SIG-M5 (cell line): ENCODE results near the gene NTN5.
"Not testable (repeated sequence)": the region's sequence is repeated elsewhere in the genome, so short reads cannot be mapped to it uniquely, and the experiment has no call there.

Source experiments
- DNase-seq: peaks from one replicate; lab custom pipeline; 2025; lab: John Stamatoyannopoulos, UW

Gene NTN5

DNA sequence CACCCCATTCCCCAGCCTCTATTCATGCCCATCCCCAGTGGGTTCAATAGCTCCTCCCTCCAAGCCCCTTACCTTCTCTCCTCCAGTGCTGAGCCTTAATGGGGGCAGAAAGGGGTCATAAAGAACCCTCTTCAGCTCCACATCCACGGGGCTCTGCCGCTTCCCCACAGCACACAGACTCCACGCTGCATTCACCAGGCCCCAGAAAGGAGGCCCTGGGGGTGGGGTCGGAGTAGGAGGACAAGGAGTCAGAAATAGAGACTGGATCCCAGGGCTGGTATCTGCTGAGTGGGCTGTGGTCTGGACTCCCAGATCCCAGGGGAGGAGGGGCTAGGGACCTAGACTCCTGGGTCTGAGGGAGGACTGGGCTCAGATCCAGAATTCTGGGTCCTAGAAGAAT, 28.5 kb downstream of the NTN5 start:
- DNase-seq: no peak

DNA sequence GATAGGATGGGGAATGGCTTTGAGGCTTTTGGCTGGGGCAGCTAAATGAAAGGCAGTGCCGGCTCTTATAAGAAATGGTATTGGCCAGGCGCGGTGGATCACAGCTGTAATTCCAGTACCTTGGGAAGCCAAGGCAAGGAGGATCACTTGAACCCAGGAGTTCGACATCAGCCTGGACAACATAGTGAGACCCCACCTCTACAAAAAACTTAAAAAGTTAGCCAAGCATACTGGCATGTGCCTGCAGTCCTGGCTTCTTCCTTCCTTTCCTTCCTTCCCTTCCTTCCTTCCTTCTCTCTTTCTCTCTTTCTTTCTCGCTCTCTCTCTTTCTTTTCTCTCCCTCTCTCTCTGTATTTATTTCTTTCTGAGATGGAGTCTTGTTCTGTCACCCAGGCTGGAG, 30.0 kb downstream of the NTN5 start:
- DNase-seq: no peak

DNA sequence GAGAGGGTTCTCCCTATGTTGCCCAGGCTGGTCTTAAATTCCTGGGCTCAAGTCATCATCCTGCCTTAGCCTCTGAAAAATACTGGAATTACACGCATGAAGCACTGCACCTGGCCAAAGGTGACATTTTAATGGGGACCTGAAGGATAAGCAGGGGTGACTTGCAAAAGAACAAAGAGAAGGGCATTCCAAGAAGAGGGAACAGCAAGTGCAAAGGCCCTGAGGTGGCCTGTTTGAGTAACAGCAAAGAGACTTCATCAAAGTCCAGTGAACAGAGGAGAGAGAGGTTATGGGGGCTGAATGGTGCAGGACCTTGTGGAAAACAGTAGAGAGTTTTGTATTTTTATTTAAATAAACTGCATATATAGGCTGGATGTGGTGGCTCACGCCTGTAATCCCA, 31.0 kb downstream of the NTN5 start:
- no peak for DNase-seq

DNA sequence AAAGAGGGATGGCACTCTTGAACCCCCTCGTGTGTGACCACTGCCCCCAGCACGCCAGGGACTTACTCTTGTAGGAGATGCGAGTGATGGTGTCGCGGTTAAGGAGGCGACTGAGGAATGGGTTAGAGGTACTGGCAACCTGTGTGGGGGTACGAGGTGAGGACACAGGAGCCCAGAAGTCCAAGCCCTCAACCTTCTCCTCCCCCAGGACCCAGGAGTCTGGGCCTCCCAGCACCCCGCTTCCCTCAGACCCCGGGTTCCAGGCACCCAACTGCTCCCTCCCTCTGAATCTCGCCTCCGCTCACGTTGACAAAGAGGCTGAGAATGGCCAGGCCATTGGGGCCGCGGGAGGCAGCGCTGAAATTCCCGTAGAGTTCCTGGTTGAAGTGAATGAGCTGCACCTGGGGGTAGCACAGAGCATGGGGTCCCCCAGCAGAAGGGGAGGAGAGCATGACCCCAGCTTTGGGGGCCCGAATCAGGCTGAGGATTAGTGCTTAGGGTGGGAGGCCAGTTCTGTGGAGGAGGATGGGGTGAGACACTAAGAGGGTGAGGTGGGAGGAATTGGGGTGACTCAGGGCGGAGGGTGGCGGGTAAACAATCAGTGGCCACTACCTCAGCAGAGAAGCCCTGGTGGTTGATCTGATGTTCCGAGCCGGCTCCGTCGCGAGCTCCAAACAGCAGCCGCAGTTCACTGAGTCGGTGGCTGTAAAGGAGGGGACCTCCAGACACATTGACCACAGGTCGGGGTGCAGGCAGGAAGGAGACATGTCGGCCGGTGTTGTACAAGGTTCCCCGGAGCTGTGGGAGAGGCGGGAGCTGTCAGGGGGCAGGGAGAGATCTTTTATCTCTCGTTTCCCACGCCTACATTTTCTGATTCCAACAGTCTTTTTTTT, 33.1 kb downstream of the NTN5 start:
- no peak for DNase-seq

DNA sequence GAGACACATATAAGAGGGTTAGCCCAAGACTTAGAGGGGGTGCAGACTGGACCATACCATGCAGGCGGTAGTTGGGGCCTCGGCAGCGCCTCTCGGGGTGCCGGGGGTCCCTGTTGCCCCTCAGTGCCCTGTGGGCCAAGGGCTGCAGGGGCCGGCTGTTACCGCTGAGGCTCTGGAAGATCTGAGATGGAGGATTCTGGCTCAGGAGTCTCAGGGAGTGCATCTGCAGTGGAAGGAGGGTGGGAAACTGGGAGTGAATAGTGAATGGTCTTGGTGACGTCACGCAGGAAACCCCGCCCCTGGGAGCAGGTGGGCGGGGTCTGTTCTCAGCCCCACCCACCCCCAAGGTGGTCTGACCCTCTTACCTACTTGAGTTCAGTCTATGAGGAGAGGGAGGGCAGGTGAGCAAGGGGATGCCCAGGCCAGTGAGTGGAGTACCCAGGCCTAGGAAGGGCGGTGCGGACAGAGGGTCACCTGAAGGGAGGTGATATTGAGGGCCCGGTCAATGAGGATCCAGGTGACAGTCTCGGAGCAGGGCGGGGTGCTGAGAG, 33.9 kb downstream of the NTN5 start:
- DNase-seq: no peak

DNA sequence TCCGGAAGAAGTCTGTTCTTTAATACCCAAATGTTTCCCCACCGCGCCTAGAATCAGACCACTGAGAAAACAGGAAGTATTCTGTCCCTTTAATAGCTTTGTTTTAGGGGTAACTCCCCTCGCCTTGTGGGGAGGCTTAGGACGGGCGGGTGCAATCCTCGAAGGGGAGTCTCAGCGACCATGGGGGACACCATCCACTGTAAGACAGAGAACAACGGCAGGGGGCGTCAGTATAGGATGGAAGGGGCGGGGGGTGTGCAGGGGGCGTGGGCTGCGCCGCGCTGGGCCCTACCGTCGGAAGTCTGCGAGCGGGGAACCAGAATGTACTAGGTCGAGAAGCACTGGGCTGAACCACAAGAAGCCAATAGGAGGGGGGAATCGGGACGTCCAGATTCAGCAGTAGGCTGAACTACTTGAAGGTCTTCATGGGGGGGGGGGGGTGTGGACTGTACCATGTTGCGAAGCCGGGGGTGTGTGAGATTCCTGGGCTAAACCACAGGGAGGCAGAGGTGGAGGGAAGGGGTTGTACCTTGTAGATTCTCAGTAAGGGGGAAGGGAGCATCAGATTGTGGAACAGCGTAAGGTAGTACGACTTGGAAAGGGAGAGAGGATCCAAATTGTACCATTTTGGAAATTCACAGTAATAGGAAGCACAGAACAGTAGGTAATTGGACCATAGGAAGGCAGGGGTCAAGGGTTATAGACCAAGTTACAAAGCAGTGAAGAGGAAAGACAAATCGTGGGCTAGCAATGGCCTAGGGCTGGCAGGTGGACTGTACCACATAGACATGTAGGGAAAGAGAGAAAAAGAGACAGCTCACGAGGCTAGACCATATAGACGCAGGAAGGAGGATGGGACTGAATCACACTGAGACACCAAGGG, 34.6 kb downstream of the NTN5 start:
- peak; percentile 64 for DNase-seq

DNA sequence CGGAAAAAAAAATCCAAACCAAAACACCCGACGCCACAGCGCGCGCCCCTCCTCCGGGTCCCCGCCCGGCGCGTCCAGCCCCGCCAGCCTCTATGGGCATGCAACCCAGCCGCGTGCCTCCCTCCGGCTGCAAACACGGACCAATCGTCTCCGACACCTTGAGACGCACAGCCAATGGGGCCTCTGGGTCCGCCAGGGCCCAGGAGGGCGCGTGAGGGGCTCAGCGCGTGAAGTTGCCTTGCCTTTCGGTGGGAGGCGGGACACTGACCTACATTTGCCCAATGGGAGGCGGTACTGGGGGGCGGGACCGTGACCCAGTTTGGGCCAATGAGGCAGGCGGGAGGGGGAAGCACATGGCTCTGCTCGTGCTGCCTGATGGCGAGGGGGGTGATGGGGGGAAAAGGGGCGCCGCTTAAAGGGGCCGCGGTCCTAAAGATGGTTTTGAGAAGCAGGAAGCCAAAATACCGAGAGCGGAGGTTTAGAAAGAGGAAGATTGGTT, 35.3 kb downstream of the NTN5 start:
- peak; percentile 99 for DNase-seq

DNA sequence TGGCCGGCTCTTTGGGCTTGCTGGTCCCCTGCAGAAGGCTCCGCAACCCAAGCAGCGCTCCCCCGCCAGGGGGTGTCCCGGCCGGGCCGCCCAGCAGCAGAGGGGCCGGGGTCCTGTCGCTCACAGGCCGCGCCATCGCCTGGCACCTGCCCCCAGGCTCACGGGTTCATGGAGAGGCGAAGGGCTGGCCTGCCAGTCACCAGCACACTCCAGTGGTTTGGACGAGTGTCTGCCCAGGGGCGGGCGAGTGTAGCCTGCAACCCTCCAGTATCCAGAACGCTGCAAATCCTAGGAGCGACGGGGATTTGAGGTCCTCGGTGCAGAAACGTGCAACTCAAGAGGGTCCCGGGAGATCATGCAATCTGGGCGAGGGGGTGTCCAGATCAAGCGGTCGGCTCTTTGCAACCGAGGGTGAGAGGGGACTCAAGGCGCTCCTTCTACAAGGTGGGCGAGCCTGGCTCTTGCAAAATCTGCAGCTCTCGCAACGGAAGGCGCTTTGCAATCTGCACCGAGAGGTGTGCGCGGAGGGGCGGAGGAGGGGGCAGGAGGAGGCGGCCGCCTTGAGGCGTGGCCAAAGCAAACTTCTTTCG, 35.9 kb downstream of the NTN5 start, which contains the start of gene DBP:
Gene DBP, minus strand, starts transcription at position 521 of the 590 bp plus-strand sequence. Its CDS starts 385 bp downstream, at position 136.
- DNase-seq: no peak

DNA sequence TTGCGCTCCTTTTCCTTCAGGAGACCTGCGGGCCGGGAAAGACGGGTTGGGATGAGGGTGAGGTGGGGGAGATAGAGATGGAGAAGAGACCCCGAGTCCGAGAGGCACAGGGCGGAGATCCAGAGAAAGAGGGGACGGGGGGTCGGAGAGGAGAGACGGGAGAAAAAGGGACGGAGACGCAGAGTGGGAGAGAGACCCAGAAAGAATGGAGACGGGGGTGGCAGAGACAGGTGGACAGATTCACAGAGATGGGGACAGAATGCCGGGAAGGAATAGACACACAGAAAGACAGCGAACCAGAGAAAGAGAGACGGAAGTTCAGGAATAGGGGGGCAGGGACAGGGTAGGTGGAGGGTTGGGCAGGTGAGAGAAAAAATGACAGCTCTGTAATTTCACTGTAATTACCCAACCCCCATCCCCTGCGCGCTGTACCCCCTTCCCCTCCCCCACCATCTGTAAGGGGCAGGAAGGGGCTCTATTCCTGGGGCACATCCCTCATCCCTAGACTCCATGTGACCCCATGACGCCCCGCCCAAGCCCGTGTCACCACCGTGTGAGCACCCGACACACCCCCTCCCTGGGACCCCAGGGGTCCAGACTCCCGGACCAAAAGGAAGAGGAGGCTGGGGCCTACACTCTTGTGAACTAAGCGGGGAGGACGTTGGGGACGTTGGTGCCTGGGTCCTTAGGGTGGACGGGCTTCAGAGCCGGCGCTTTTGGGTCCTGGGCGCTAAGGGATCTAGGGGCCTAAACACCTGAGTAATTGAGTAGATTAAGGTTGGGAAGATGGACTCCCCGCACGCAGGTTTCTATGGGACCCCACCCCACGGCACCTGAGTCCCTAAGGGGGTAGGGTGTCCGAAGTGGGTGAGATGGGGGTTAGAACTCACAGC, 36.6 kb downstream of the NTN5 start:
- DNase-seq: no peak

DNA sequence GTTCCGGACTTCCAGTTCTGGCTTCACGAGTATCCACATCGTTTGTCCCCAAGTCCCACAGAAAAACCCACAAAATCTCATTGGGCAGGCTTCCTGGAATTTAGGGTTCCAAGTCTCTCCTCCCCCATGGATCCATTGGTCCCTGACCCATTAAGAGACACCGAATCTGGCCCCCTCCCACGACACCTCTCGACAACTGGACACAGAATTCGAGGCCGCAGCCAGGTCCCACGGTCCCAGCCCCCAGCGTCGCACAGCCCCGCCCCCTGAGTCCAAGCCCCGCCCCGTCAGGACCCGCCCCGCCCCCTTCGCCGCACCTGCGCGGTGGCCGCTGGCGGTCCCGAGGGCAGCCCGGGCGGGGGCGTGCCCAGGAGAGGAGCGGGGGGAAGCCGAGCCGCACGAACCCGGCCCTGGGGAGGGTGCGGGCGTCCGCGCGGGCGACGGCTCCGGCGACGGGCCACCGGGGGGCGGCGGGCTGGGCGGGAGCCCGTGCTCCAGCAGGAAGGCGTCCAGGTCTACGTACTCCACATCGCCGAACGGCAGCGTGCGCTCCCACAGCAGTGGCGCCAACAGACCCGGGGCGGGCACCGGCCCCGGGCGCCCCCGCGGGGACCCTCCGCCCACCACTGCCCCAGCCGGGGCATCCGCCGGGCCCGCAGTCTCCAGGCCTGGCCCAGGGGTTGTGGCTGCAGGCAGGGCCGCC, 37.4 kb downstream of the NTN5 start:
- no peak for DNase-seq

DNA sequence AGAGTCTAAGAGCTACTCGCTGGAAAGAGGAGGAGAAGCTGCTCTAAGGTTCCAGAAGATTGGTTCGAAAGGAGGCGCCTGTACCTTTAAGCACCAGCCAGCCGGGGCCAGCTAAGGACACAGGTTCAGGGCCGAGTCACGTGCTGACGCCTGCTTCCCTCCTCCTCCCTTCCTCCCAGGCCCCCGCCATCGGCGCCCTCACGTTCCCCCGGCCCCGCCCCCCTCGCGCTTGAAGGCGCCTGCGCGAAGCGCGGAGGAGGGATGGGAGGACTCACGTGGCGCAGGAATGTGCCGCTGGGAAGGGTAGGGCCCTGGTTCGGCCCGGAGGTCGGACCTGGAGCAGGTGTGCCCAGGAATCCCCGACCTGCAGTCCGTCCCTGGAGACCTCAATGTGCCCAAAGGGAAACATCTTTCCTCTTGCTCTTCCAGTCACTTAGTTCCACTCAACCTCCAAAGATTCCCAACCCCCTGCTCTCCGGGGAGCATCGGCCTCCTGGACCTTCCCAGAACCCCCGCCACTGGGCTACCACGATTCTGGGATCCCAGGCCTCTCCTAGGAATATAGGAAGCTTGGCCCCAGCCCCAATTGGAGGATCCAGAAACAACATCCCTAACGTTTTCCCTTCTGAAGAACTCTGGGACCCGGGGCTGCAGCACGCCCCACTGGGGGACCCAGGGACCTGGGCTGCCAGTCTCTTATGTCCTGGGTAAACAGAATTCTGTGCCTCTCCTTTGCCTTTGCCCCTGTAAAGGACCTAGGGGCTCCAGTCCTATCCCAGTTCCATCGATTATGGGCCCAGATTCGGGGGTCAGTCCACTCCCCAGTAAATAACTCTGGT, 38.2 kb downstream of the NTN5 start:
- DNase-seq: peak; percentile 36

DNA sequence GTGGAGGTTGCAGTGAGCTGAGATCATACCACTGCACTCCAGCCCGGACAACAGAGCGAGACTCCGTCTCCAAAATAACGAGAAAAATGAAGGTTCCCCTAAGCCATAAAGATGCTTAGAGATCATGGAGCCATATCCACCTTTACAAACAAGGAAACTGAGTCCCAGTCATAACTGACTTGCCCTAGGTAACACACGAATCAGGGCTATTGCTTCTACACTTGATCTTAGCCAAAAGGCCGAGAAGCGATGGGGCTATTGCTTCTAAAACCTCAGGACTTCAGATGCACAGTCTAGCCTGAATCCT, 38.8 kb downstream of the NTN5 start:
- DNase-seq: no peak

DNA sequence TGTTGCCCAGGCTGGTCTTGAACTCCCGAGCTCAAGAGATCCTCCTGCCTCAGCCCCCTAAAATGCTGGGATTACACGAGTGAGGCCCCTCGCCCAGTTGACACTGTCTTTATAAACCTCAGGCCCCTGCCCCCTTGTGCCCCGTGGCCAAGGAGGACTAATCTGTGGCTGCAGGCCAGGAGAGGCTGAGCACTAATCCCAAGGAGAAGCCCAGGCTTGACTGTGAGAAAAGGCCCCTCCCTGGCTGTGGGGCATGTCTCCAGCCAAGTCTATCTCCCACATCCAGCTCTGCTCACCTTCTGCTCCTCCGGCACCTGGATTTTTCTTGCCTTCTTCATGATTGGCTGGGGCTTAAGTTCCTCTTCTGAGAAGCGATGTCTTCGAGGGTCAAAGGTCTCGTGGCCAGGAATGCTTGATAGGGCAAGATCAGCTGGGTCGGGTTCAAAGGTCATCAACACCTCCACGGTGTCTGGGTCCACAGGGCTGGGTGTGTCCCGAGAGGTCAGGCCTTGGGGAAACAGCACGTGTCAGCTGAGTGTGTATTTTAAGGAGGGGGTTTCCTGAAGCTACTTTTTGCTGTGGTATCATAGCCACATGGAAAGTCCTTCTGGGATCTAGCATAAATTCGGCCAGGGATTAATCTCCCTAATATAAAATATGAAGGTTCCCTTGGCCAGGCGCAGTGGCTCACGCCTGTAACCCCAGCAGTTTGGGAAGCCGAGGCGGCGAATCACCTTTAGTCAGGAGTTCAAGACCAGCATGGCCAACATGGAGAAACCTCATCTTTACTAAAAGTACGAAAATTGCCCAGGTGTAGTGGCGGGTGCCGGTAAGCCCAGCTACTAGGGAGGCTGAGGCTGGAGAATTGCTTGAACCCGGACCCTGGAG, 39.4 kb downstream of the NTN5 start:
- no peak for DNase-seq

DNA sequence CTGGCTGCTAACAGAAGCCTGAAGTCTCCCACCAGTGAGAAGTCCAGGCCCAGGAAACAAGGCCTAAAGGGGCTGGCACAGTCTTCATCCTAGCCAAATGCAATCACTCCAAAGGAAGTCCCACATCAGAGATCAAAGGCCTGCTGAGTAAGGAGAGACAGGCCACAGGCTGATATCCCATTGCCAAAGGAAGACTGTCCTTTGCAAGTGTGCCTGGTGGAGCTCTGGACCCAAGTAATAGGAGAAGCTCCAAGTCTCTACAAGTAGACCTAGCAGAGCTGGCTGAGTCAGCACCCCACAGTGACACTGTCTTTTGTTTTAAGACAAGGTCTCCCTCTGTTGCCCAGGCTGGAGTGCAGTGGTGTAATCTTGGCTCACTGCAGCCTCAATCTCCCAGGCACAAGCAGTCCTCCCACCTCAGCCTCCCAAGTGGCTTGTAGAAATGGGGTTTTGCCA, 40.1 kb downstream of the NTN5 start:
- no peak for DNase-seq

DNA sequence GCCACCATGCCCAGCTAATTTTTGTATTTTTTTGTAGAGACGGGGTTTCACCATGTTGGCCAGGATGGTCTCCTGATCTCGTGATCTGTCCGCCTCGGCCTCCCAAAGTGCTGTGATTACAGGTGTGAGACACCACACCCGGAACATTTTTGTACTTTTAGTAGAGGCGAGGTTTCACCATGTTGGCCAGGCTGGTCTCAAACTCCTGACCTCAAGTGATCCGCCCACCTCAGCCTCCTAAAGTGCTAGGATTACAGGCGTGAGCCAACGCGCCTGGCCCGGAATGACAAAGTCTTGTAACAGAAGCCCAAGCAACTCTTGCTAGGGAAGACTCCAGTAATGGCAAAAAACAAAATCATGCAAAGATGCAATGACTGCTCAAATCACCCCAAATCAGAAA, 40.5 kb downstream of the NTN5 start:
- not testable (repeated sequence) for DNase-seq

DNA sequence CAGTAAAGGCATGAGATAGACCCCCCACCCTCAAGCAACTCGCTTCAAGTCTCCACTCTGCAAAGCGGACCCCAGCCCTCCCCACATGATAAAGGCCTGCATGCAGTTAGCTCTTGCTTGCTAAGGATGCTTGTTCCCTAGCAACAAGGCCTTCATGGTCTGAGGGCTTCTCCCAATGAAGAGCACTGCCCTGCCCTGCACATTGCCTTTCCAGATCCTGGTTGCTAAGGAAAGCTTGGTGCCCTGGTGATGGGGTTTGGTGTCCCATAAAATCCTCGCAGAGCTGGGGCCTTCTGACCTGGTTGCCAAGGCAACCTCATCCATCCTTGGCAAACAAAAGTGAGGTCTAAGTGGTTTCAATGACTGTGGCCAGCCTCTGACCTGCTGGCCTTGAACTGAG, 41.6 kb downstream of the NTN5 start:
- DNase-seq: no peak

DNA sequence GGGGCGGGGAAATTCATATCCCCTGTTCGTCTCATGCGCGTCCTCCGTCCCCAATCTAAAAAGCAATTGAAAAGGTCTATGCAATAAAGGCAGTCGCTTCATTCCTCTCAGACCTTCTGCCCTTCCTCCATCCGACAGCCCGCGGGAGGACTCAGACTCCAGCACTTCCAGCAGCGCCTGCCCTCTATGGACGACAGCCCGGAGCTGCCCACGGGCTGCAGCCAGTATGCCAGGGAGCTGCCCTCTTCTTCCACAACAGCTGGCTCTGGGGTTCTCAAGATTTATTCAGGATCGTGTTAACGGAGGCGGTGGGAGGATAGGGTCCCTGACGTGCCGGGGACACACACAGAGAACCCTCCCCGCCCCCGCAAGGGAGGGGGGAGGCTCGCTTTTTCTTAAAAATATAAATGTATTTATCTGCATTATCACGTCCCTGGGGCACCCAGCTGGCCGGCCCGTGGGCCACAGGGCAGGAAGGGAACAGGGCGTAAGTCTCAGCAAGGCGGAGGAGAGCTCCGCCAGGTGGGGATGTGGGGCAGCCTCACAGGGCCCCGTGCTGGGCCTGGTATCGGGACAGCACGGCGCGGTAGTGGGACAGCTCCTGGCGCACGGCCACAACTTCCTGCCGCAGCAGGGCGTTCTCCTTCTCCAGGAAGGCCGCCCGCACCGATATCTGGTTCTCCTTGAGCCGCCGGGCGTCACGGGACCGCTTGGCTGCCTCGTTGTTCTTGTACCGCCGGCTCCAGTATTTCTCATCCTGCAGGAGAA, 42.3 kb downstream of the NTN5 start:
- no peak for DNase-seq
